OCI-LY7 (cell line): ENCODE data around the gene SMIM22. TPM values are rescaled to one million over a fixed set of nuclear protein-coding genes. Genes with fewer than 3 reads are reported as not detected.

Experiments
- BruUV-seq: library from RNA; stranded (reverse); fragments of 400-500 nt; replicated peaks from 2 replicates; lab custom pipeline; 2021; lab: Mats Ljungman, UMichigan
- CTCF ChIA-PET: fragments of 300-600 bp; sonication (Branson Sonifier 250); formaldehyde crosslinking; loops from one replicate; lab custom pipeline; 2022; ENCODE audit warnings: antibody characterized with exemption; ENCODE audit not compliant: unreplicated experiment; lab: Charles Lee
- POLR2A ChIA-PET: fragments of 300-600 bp; sonication (Branson Sonifier 250); formaldehyde crosslinking; loops from one replicate; lab custom pipeline; 2022; ENCODE audit warnings: antibody characterized with exemption; lab: Charles Lee
- DNase-seq: peaks from one replicate; pipeline ENCODE4 v3.0.0-alpha.2; 2015; ENCODE audit warnings: low spot score
- H2AFZ ChIP-seq: fragments of 200-600 bp; sonication (generic), shearing (Covaris generic); 2 replicates; pipeline ENCODE4 v1.6.1; 2014; ENCODE audit warnings: mild to moderate bottlenecking, antibody characterized with exemption, low read length, moderate library complexity
- H3K27ac ChIP-seq: fragments of 200-600 bp; sonication (generic); 2 replicates; pipeline ENCODE4 v1.5.1; 2014; ENCODE audit warnings: mixed run types, low read depth, mild to moderate bottlenecking, moderate library complexity, low read length, inconsistent platforms; ENCODE audit not compliant: poor library complexity, severe bottlenecking
- H3K36me3 ChIP-seq: fragments of 200-600 bp; sonication (generic); 2 replicates; pipeline ENCODE4 v1.6.1; 2014; ENCODE audit warnings: mild to moderate bottlenecking, antibody characterized with exemption, low read length, moderate library complexity, mixed read lengths; ENCODE audit not compliant: insufficient read depth
- H3K4me1 ChIP-seq: fragments of 200-600 bp; sonication (generic); 2 replicates; pipeline ENCODE4 v1.5.1; 2014; ENCODE audit warnings: mild to moderate bottlenecking, low read length; ENCODE audit not compliant: insufficient read depth, poor library complexity, severe bottlenecking
- H3K4me2 ChIP-seq: fragments of 200-600 bp; sonication (generic); 2 replicates; pipeline ENCODE4 v1.6.1; 2014; ENCODE audit warnings: mild to moderate bottlenecking, low read length
- H3K4me3 ChIP-seq: fragments of 200-600 bp; sonication (generic); 2 replicates; pipeline ENCODE4 v1.5.1; 2014; ENCODE audit warnings: mild to moderate bottlenecking, low read depth, low read length; ENCODE audit not compliant: poor library complexity, severe bottlenecking
- H3K79me2 ChIP-seq: fragments of 200-600 bp; sonication (generic); 2 replicates; pipeline ENCODE4 v1.6.1; 2016; ENCODE audit warnings: low read depth, mild to moderate bottlenecking, low read length, moderate library complexity, mixed read lengths; ENCODE audit not compliant: insufficient read depth
- H3K9me2 ChIP-seq: fragments of 200-600 bp; sonication (generic); 2 replicates; pipeline ENCODE4 v1.6.1; 2016; ENCODE audit warnings: mild to moderate bottlenecking, low read length, mixed read lengths; ENCODE audit not compliant: insufficient read depth
- H3K9me3 ChIP-seq: fragments of 200-600 bp; sonication (generic); 2 replicates; pipeline ENCODE4 v1.6.1; 2014; ENCODE audit warnings: mild to moderate bottlenecking, mixed run types, low read length, mixed read lengths
- H4K20me1 ChIP-seq: fragments of 200-600 bp; sonication (generic); 2 replicates; pipeline ENCODE4 v1.6.1; 2014; ENCODE audit warnings: mild to moderate bottlenecking, antibody characterized with exemption, low read length, moderate library complexity, mixed read lengths; ENCODE audit not compliant: insufficient read depth
- CTCF ChIP-seq: fragments of 200-600 bp; sonication (generic); conservative IDR thresholded peaks from 2 replicates; pipeline ENCODE4 v1.5.1; 2014; ENCODE audit warnings: mild to moderate bottlenecking, antibody characterized with exemption, low read length, moderate library complexity, mixed read lengths
- EZH2phosphoT487 ChIP-seq: fragments of 200-600 bp; sonication (generic); IDR thresholded peaks from 2 replicates; pipeline ENCODE4 v1.6.1; 2018; ENCODE audit warnings: low read depth, borderline replicate concordance, mild to moderate bottlenecking, mixed run types, antibody characterized with exemption, low read length, moderate library complexity, mixed read lengths
- intact Hi-C: fragments of 100-400 bp; cut with micrococcal nuclease; formaldehyde crosslinking; loops from one replicate; pipeline ENCODE4 v1.10.0; 2022; ENCODE audit not compliant: unreplicated experiment
- total RNA-seq, 2 experiments: library from RNA; depleted of rRNA in 1 of 2; stranded (reverse); fragments of >200 nt in 1 of 2; shearing (Covaris generic) in 1 of 2; gene quantifications; 2 replicates each; pipeline ENCODE4 v1.2.3, GENCODE V29; 2014 to 2022

SMIM22 gene
- total RNA-seq, 2 experiments from 2014 or later: not detected

- Histone ChIP-seq H3K4me3 (no peak overlapping the region), H4K20me1 (no peaks in the 10 kb centered on the region), H3K9me3 (no peaks in the 10 kb centered on the region), H3K4me2 (no peak overlapping the region), H3K4me1 (no peaks in the 10 kb centered on the region), H3K79me2 (no peaks in the 10 kb centered on the region), H3K36me3 (no peaks in the 10 kb centered on the region), H3K9me2 (no peaks in the 10 kb centered on the region), H3K27ac (no peak overlapping the region), H2AFZ (no peak overlapping the region)
- CTCF ChIA-PET: no interaction called here
- TF ChIP-seq EZH2phosphoT487: no peak
- no peak for TF ChIP-seq CTCF
- intact Hi-C loops: no loop called here
- no TSS peak for BruUV-seq
- POLR2A ChIA-PET: no interaction called here
- DNase-seq: no peak
These were observed 20.2 kb upstream of the SMIM22 start for GRCh38 chr16:4775005-4775404.

GRCh38 chr16:4776141-4776705, 18.9 kb upstream of the SMIM22 start:
- Histone ChIP-seq H3K9me3 (no peaks in the 10 kb centered on the region), H3K9me2 (no peaks in the 10 kb centered on the region), H2AFZ (no peak overlapping the region), H4K20me1 (no peaks in the 10 kb centered on the region), H3K4me2 (no peak overlapping the region), H3K4me3 (no peak overlapping the region), H3K79me2 (no peaks in the 10 kb centered on the region), H3K4me1 (no peaks in the 10 kb centered on the region), H3K36me3 (no peaks in the 10 kb centered on the region), H3K27ac (no peak overlapping the region)
- CTCF ChIA-PET: no interaction called here
- intact Hi-C loops: no loop called here
- POLR2A ChIA-PET: no interaction called here
- BruUV-seq: no TSS peak
- TF ChIP-seq CTCF (no peak), EZH2phosphoT487 (no peak)
- DNase-seq: no peak

- Histone ChIP-seq H3K27ac (no peak overlapping the region), H3K9me2 (no peaks in the 10 kb centered on the region), H3K36me3 (no peaks in the 10 kb centered on the region), H2AFZ (no peak overlapping the region), H3K9me3 (no peaks in the 10 kb centered on the region), H3K4me3 (no peak overlapping the region), H4K20me1 (no peaks in the 10 kb centered on the region), H3K79me2 (no peaks in the 10 kb centered on the region), H3K4me1 (no peaks in the 10 kb centered on the region), H3K4me2 (no peak overlapping the region)
- TF ChIP-seq EZH2phosphoT487 (no peak), CTCF (no peak)
- no TSS peak for BruUV-seq
- DNase-seq: no peak
- CTCF ChIA-PET: no interaction called here
- intact Hi-C loops: no loop called here
- POLR2A ChIA-PET: interaction anchor here (1.0 kb wide), 1 partner anchor 155 kb away, joined by 4 read pairs; no protein-coding TSS in a partner anchor
These were observed 17.7 kb upstream of the SMIM22 start for GRCh38 chr16:4777339-4778049.
